Measurements from ENCODE around the gene CDT1. TPM values are rescaled to one million over a fixed set of nuclear protein-coding genes. Genes with fewer than 3 reads are reported as not detected.

CDT1 gene
- total and polyA plus RNA-seq, 4 donors = 2.0 to 5.8 (median 3.3) TPM

- H3K36me3 ChIP-seq (ENCODE audit: control insufficient read depth in 4 of 4, insufficient read depth in 4 of 4, low read length in 4 of 4) = peaks cover 0 to 4% (median 0%) of the 10 kb centered on the region in 4 donors
- no peaks in the 10 kb centered on the region for H3K27me3 ChIP-seq (ENCODE audit: control insufficient read depth in 3 of 3, insufficient read depth in 3 of 3, low read length in 2 of 3)
- WGBS, 2 donors = 29 to 50% methylated on average over 24 of the region's 24 CpGs
- peak overlapping the region in 1 of 2 donors; percentile 73 for H3K27ac ChIP-seq (ENCODE audit: low read depth in 1 of 2, low read length in 1 of 2)
- ATAC-seq (ENCODE audit: insufficient read depth, low FRiP score) = peak; percentile 9
- no peaks in the 10 kb centered on the region for H3K9me3 ChIP-seq (ENCODE audit: control insufficient read depth in 4 of 4, insufficient read depth in 3 of 4, low read length in 3 of 4)
- H3K9ac ChIP-seq (ENCODE audit: insufficient read depth in 1 of 2, low read length in 2 of 2) = peak overlapping the region in 1 of 2 donors; percentile 32
- no peak for TF ChIP-seq CTCF (IDR thresholded peaks at IDR 0.05; ENCODE audit: control extremely low read depth, extremely low read depth)
- peak; percentile 89 to 93 (median 91) for DNase-seq
- no peak overlapping the region for H3K4me3 ChIP-seq
- H3K4me1 ChIP-seq (ENCODE audit: control insufficient read depth in 5 of 5, insufficient read depth in 5 of 5, low read length in 5 of 5) = peaks cover 7 to 77% (median 53%) of the 10 kb centered on the region in 5 donors
Observed at GRCh38 chr16:88768071-88768783, 35.4 kb upstream of the CDT1 start.

GRCh38 chr16:88769617-88770460 lies 33.8 kb upstream of the CDT1 start:
- WGBS, 2 donors = 48 to 55% methylated on average over 25 to 30 of the region's 30 CpGs
- Histone ChIP-seq H3K36me3 (ENCODE audit: control insufficient read depth in 4 of 4, insufficient read depth in 4 of 4, low read length in 4 of 4) (peaks cover 0 to 2% (median 0%) of the 10 kb centered on the region in 4 donors), H3K27ac (ENCODE audit: low read depth in 1 of 2, low read length in 1 of 2) (peak overlapping the region in 1 of 2 donors; percentile 83), H3K9ac (ENCODE audit: insufficient read depth in 1 of 2, low read length in 2 of 2) (no peak overlapping the region), H3K9me3 (ENCODE audit: control insufficient read depth in 4 of 4, insufficient read depth in 3 of 4, low read length in 3 of 4) (no peaks in the 10 kb centered on the region), H3K4me3 (no peak overlapping the region), H3K4me1 (ENCODE audit: control insufficient read depth in 5 of 5, insufficient read depth in 5 of 5, low read length in 5 of 5) (peaks cover 7 to 82% (median 59%) of the 10 kb centered on the region in 5 donors), H3K27me3 (ENCODE audit: control insufficient read depth in 3 of 3, insufficient read depth in 3 of 3, low read length in 2 of 3) (no peaks in the 10 kb centered on the region)
- no peak for TF ChIP-seq CTCF (IDR thresholded peaks at IDR 0.05; ENCODE audit: control extremely low read depth, extremely low read depth)
- ATAC-seq (ENCODE audit: insufficient read depth, low FRiP score) (no peak), DNase-seq (peak; percentile 50 to 62 (median 60))

- Histone ChIP-seq H3K27me3 (ENCODE audit: control insufficient read depth in 3 of 3, insufficient read depth in 3 of 3, low read length in 2 of 3) (no peaks in the 10 kb centered on the region), H3K9me3 (ENCODE audit: control insufficient read depth in 4 of 4, insufficient read depth in 3 of 4, low read length in 3 of 4) (no peaks in the 10 kb centered on the region), H3K36me3 (ENCODE audit: control insufficient read depth in 4 of 4, insufficient read depth in 4 of 4, low read length in 4 of 4) (peaks cover 0 to 2% (median 0%) of the 10 kb centered on the region in 4 donors), H3K9ac (ENCODE audit: insufficient read depth in 1 of 2, low read length in 2 of 2) (no peak overlapping the region), H3K4me1 (ENCODE audit: control insufficient read depth in 5 of 5, insufficient read depth in 5 of 5, low read length in 5 of 5) (peaks cover 7 to 76% (median 59%) of the 10 kb centered on the region in 5 donors), H3K4me3 (no peak overlapping the region), H3K27ac (ENCODE audit: low read depth in 1 of 2, low read length in 1 of 2) (peak overlapping the region in 1 of 2 donors; percentile 83)
- no peak for TF ChIP-seq CTCF (IDR thresholded peaks at IDR 0.05; ENCODE audit: control extremely low read depth, extremely low read depth)
- 21 to 23% methylated on average over 39 to 41 of the region's 41 CpGs for WGBS, 2 donors
- ATAC-seq (ENCODE audit: insufficient read depth, low FRiP score) = peak; percentile 50
- DNase-seq = peak; percentile 90 to 92 (median 92)
Observed at GRCh38 chr16:88770461-88771293, 32.9 kb upstream of the CDT1 start.
